Activated CD4-positive, alpha-beta T cell treated with anti-CD3 and anti-CD28 coated beads for 4 hours (primary cell): ENCODE measurements around the gene DBR1.

Experiments
- DNase-seq, 2 donors: peaks; one replicate each; pipeline ENCODE4 v3.0.0-alpha.2; 2020

The DBR1 gene

GRCh38 chr3:138119423-138119766, 55.3 kb downstream of the DBR1 start:
- no peak for DNase-seq

DNA sequence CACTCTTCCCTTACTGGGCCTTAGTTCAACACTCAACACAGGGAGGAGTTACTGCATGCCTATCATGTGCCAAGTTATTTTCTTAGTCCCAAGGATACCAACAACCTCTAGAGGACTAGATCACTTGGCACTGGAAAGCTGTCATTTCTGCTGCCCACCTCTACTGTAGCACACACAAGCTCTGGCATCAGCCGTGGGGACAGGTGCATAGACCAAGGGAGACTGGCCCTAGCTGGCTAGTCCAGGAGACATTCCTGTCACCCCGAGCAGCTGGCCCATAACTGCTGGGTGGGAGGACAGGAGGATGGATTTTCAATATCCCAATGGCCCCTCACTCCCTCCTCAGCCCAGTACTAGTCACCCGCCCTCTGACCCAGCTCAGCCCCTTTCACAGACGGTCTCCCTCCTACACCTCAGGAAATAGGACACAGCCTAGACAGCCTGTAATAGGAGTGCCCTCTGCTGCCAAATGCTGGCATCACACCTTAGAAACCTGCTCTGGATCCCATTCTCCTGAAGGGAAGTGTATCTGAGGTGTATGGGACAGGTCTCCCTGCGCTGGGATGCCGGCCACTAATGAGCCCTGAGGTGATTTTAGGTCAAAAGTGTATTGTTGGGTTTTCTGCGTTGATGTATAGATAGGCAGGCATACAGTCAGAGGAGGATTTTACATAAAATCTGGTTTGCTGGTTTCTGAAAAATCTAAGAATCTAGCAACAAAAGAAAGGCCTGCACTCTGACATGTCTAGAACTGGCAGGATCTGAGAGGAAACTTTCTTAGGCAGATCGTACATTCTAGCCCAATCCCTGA, 55.9 kb downstream of the DBR1 start:
- peak; percentile 19 to 54 for DNase-seq

GRCh38 chr3:138114988-138115971, 59.4 kb downstream of the DBR1 start, which contains the start of gene DZIP1L:
TSS of gene DZIP1L (minus strand) at chr3:138115608. CDS start at chr3:138103971, 11,637 bp downstream.
- DNase-seq: peak in 1 of 2 donors; percentile 9

- no peak for DNase-seq
Observed at GRCh38 chr3:138114431-138114918, 60.2 kb downstream of the DBR1 start.

GRCh38 chr3:138113326-138113725, 61.4 kb downstream of the DBR1 start:
- no peak for DNase-seq

DNA sequence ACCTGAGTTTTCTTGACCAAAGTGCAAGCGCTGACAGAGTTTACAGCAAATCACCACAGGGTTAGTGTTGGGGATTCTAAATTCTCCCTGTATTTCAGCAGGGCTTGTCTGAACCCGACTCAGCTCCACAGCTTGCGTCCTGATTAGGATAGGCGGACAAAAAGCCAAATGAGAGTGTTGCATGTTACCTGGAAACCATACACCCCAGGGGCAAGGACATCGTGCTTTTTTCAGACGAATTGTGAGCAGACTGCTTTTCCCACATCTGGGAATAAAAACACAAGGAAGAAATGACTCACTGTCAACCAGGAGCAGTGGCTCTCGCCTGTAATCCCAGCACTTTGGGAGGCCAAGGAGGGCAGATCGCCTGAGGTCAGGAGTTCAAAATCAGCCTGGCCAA, 62.4 kb downstream of the DBR1 start:
- DNase-seq: no peak
